TTC549 (cell line): ENCODE results near the gene B4GALT5.
"Not testable (repeated sequence)": the region's sequence is repeated elsewhere in the genome, so short reads cannot be mapped to it uniquely, and the experiment has no call there.

Source experiments
- FAIRE-seq: peaks from 2 replicates; lab custom pipeline; 2012; peaks lifted over from hg19 to GRCh38; lab: Jason Lieb, UNC

Gene B4GALT5

GRCh38 chr20:49624988-49625387 lies 88.7 kb downstream of the B4GALT5 start:
- not testable (repeated sequence) for FAIRE-seq

- FAIRE-seq = no peak
Observed at GRCh38 chr20:49624317-49624716, 89.4 kb downstream of the B4GALT5 start.

GRCh38 chr20:49622243-49622642 lies 91.4 kb downstream of the B4GALT5 start:
- FAIRE-seq = no peak

DNA sequence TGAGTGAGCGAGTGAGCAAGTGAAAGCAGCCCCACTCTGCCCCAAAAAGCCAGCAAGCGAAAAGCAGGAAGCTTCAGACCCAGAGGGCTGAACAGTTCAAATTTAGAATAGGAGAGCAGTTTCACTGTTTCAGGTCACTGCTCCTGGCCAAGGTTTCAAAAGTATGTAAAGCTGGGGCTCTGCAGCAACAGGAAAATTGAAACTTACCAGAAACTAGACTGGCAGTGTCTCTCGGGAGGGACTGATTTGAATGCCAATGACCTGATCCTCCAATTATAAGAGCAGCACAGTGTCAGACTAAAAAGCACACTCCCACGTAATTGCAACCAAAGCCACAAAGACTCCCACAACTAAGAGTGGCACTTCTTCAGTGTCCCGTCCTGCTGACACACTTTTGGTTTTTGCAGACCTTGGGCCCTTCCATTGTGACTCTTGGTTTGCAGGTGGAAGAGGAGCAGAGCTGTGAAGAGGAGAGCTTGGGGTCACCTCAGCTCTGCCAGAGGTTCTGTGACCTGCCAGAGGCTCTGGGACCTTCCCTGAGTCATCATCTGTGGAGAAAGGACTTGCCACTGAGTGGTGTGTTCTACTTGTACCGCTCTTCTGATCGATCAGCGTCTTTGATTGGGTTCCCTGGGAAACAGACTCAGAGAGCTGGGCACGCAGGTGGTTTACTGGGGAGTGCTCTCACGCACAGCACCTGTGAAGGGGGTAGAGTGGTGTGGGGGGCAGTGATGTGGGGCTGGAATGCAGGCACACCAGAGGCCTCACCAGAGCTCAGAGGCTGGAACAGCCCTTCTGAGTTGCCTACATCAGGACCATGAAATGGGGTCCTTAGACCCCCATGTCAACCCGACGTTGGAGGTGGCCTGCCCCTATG lies 93.1 kb downstream of the B4GALT5 start:
- no peak for FAIRE-seq

- FAIRE-seq = no peak
Observed at GRCh38 chr20:49619113-49620048, 94.3 kb downstream of the B4GALT5 start.

DNA sequence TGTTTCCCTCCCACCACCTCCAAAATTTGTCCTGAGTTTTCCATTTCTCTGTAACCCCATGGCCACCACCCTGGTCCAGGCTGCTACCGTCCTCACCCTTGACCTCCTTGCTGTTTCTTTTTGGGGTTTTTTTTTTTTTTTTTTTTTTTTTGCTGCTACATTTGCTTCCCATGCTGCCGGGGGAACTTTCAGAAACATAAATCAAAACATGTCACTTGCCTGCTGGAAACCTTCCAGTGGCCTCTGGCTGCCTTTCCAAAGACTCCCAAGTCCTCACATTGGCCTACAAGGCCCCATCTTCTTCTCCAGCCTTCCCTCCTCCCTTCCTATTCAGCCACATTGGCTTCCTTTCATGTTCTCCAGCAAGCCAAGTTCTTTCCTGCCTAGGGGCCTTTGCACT lies 95.4 kb downstream of the B4GALT5 start:
- no peak for FAIRE-seq

DNA sequence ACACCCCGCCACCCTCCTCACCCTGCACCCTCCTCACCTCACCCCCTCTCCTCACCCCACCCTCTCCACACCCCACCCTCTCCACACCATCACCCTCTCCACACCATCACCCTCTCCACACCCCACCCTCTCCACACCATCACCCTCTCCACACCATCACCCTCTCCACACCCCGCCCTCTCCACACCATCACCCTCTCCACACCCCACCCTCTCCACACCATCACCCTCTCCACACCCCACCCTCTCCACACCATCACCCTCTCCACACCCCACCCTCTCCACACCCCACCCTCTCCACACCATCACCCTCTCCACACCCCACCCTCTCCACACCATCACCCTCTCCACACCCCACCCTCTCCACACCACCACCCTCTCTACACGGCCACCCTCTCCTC lies 96.3 kb downstream of the B4GALT5 start:
- not testable (repeated sequence) for FAIRE-seq

DNA sequence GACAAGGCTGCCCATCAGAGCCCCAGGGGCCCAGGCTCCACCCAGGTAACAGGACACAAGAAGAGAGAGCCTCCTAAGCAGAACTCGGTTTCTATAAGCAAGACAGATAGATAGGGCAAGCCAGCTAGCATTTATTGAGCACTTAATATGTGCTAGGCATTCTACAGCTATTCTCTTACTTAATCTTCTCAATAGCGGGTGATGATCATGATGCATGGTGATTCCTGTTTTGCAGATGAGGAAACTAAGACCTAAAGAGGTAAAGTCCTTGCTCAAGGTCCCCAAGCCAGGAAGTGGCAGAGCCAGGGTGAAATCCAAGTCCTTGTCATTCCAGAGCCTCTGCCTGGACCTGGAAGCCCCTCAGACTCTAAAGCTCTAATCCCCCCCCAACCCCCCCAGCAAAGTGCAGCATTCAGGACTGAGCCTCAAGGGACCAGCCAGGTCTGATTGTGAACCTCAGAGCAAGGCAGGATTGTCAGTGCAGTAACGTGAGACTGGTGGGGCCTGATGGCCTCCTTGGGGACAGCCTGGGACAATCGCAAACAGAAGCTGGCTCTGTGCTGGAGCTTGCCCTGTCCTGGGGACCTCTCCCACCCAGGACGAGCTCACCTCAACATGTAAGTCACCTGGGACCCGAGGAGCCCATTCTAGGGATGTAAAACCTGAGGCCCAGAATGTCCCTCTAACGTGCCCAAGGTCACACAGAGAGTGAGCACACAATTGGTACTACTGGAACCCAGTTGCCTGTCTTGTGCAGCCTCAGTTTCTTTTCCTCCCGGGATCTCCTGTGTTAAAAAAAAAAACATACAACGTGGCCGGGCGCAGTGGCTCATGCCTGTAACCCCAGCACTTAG lies 97.3 kb downstream of the B4GALT5 start:
- no peak for FAIRE-seq

- FAIRE-seq = no peak
Observed at GRCh38 chr20:49615401-49616153, 98.1 kb downstream of the B4GALT5 start.

DNA sequence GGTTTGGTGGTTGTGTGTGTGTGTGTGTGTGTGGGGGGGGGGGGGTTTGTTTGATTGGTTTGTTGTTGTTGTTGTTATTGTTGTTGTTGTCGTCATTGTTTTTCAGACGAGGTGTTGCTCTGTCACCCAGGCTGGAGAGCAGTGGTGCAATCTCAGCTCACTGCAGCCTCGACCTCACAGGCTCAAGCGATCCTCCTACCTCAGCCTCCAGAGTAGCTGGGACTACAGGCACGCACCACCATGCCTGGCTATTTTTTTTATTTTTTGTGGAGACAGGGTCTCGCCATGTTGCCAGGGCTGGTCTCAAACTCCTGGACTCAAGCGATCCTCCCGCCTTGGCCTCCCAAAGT lies 98.7 kb downstream of the B4GALT5 start:
- FAIRE-seq = not testable (repeated sequence)

DNA sequence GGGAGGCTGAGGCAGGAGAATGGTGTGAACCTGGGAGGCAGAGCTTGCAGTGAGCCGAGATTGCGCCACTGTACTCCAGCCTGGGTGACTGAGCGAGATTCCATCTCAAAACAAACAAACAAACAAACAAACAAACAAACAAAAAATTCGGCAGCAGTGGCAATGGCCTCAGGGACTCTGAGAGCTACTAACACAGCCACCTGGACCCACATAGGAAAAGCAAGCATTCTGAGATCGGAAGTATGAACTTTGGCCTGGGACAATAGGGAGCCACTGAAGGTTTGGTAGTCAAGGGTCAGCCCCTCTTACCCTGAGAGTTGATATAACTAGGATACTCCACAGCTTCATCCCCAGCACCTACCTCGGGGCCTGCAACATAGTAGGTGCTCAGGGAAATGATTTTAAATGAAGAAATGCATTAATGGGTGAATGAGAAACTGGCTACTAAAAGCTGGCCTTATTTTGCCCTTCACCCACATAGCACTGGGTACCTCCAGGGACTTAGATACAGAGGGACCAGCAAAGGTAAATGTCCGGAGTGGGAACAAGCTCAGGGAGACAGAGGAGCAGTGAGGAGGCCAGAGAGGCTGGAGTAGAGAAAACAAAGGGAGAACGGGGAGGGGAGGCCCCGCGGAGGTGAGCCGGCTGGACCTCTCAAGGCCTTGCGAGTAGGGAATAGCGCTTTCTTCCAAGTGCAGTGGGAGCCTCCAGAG lies 99.2 kb downstream of the B4GALT5 start:
- FAIRE-seq = no peak

DNA sequence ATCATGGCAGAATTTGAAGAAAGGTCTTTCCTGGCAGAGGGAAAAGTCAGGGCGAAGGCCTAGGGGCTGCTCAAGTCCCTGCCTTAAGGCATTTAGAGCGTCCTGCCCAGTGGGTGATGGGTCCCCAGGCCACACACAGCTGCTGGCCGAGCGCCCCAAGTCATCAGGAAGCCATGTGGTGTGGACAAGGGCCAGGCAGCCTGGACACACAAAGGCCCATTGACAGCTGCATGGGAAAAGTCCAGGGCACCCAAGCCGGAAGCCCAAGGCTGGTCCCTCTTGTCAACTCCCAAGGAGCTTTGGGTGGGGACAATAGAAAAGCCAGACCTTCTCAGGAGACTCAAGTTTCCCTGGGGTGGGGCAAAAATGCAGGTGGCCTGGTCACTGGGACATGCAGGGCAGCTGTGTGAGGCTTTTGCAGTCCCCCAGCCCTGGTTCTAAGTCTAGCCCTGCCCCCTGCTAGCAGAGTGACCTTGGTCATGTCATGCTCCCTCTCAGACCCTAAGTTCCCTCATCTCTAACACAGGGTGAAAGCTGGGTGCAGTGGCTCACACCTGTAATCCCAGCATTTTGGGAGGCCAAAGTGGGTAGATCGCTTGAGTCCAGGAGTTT lies 101.4 kb downstream of the B4GALT5 start:
- FAIRE-seq = no peak

- not testable (repeated sequence) for FAIRE-seq
Observed at GRCh38 chr20:49611539-49612126, 102.0 kb downstream of the B4GALT5 start.

- no peak for FAIRE-seq
Observed at GRCh38 chr20:49610691-49611538, 102.8 kb downstream of the B4GALT5 start.

DNA sequence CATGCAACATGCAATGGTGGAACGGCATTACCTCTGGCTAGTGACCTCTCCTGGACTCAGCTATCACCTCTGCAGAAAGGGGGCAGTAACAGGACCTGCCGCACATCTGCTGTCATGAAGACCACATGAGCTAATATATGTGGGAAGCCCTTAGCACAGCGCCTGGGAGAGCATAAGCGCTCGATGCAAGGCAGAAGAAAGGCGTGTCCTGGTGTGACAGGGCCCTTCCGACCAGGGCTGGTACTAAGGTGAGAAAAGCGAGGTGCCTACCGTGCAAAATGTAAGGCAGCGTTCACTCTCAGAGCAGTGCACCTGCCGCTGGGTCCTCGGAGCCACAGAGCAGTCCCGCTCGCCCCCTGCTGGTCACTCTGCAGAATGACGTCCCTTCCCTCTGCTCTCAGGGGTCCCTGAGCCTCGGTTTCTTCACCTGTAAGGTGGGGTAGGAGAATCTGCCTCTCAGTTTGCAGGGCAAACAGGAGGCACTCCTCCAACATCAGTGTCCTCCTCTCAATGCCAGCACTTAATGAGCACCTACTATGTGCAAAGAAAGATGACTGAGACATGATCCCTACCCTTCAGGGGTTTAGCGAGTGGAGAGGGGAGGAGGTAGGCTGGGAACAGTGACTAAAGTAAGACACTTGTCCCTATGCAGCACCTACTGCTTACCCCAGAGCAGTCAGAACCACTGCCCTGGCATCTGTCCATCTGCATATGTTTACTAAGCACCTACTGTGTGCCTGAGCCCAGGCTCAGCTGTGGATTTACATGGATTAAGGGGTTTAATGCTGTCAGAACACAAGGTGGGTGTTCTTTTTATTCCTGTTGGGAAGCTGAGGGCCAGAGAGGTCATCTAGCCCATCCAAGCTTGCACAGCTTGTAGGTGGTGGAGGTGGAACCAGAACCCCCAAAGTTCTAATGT lies 104.7 kb downstream of the B4GALT5 start:
- no peak for FAIRE-seq

DNA sequence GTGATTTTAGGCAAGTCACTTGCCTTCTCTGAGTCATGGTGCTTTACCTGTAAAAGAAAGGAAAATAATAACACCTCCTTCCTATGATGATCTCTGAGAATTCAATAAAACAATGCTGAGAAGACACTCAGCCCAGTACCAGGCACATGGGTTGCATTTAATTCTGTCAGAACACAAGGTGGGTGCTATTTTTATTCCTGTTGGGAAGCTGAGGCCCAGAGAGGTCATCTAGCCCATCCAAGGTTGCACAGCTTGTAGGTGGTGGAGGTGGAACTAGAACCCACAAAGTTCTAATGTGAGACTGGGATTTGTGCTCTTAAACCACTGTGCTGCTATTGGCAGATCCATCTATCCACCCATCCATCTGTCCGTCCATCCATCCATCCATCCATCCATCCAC lies 106.1 kb downstream of the B4GALT5 start:
- no peak for FAIRE-seq

- no peak for FAIRE-seq
Observed at GRCh38 chr20:49603209-49603627, 110.5 kb downstream of the B4GALT5 start.
